ENCODE data around the gene LALBA.
"Not testable (repeated sequence)": the region's sequence is repeated elsewhere in the genome, so short reads cannot be mapped to it uniquely, and the experiment has no call there.

LALBA gene

GRCh38 chr12:48567731-48568130 lies 2.1 kb downstream of the LALBA start:
- WGBS, 2 donors (ENCODE audit: extremely low coverage in 2 of 2, insufficient read length in 2 of 2, insufficient replicate concordance in 1 of 2), result no CpG with 5 or more reads among the region's 4 CpGs
- H2BK12ac ChIP-seq (ENCODE audit: low read length), result no peak overlapping the region

GRCh38 chr12:48557919-48558318 lies 11.9 kb downstream of the LALBA start:
- no peaks in the 10 kb centered on the region for H3K4me1 ChIP-seq (ENCODE audit: control insufficient read depth in 2 of 2, insufficient read depth in 1 of 2, low read depth in 1 of 2, low read length in 2 of 2)
- no peak overlapping the region for H3K18ac ChIP-seq (ENCODE audit: low read length)
- no peak overlapping the region for H2AFZ ChIP-seq (ENCODE audit: low read length)
- H2BK12ac ChIP-seq (ENCODE audit: low read length), result no peak overlapping the region
- H3K27ac ChIP-seq (replicated peaks; ENCODE audit: low read length), result no peak overlapping the region
- no peak overlapping the region for H3K14ac ChIP-seq (ENCODE audit: low read length)
- no peak overlapping the region for H2BK15ac ChIP-seq (ENCODE audit: low read length)
- no peak overlapping the region for H3K4ac ChIP-seq (ENCODE audit: low read length)
- no peak overlapping the region for H2BK5ac ChIP-seq (ENCODE audit: low read length)
- H4K91ac ChIP-seq (ENCODE audit: low read depth, low read length, poor library complexity), result no peak overlapping the region
- no CpG with 5 or more reads among the region's 4 CpGs for WGBS, 2 donors (ENCODE audit: extremely low coverage in 2 of 2, insufficient read length in 2 of 2, insufficient replicate concordance in 1 of 2)
- no peaks in the 10 kb centered on the region for H3K36me3 ChIP-seq (replicated peaks in 1 of 2; ENCODE audit: control insufficient read depth in 2 of 2, insufficient read depth in 2 of 2, low read length in 2 of 2)
- H3K23ac ChIP-seq (ENCODE audit: low read depth, low read length, poor library complexity), result no peak overlapping the region
- no peak overlapping the region for H2BK120ac ChIP-seq (ENCODE audit: low read depth, low read length)
- no peak overlapping the region for H3K4me2 ChIP-seq (ENCODE audit: insufficient read depth, low read length, poor library complexity, severe bottlenecking)
- no peak for DNase-seq (ENCODE audit: low spot score)
- H2AK5ac ChIP-seq (ENCODE audit: low read depth, low read length), result no peak overlapping the region
- H3K27me3 ChIP-seq (ENCODE audit: control insufficient read depth in 3 of 3, insufficient read depth in 3 of 3, low read depth in 1 of 3, low read length in 3 of 3), result peaks cover 0 to 42% (median 0%) of the 10 kb centered on the region in 3 experiments
- H3K79me1 ChIP-seq (ENCODE audit: low read depth, low read length), result no peaks in the 10 kb centered on the region
- no peak overlapping the region for H3K4me3 ChIP-seq (ENCODE audit: low read length in 2 of 2)
- no peak overlapping the region for H3K9ac ChIP-seq (ENCODE audit: low read depth, low read length, poor library complexity)
- no peaks in the 10 kb centered on the region for H3K9me3 ChIP-seq (replicated peaks in 1 of 2; ENCODE audit: control insufficient read depth in 2 of 2, insufficient read depth in 1 of 2, low read depth in 1 of 2, low read length in 2 of 2)
- no peak overlapping the region for H4K8ac ChIP-seq (ENCODE audit: low read depth, low read length)

More at GRCh38 chr12:48567731-48568130, 2.1 kb downstream of the LALBA start:
- Histone ChIP-seq H2BK5ac (ENCODE audit: low read length) (no peak overlapping the region), H2AFZ (ENCODE audit: low read length) (no peak overlapping the region), H4K91ac (ENCODE audit: low read depth, low read length, poor library complexity) (no peak overlapping the region), H3K4me3 (ENCODE audit: low read length in 2 of 2) (no peak overlapping the region), H3K9me3 (replicated peaks in 1 of 2; ENCODE audit: control insufficient read depth in 2 of 2, insufficient read depth in 1 of 2, low read depth in 1 of 2, low read length in 2 of 2) (no peaks in the 10 kb centered on the region), H4K8ac (ENCODE audit: low read depth, low read length) (no peak overlapping the region), H3K27me3 (ENCODE audit: control insufficient read depth in 3 of 3, insufficient read depth in 3 of 3, low read depth in 1 of 3, low read length in 3 of 3) (peaks cover 0 to 33% (median 0%) of the 10 kb centered on the region in 3 experiments), H2BK15ac (ENCODE audit: low read length) (no peak overlapping the region), H3K79me1 (ENCODE audit: low read depth, low read length) (no peaks in the 10 kb centered on the region), H3K36me3 (replicated peaks in 1 of 2; ENCODE audit: control insufficient read depth in 2 of 2, insufficient read depth in 2 of 2, low read length in 2 of 2) (no peaks in the 10 kb centered on the region), H3K4me1 (ENCODE audit: control insufficient read depth in 2 of 2, insufficient read depth in 1 of 2, low read depth in 1 of 2, low read length in 2 of 2) (no peaks in the 10 kb centered on the region), H2BK120ac (ENCODE audit: low read depth, low read length) (no peak overlapping the region), H3K27ac (replicated peaks; ENCODE audit: low read length) (no peak overlapping the region), H3K14ac (ENCODE audit: low read length) (no peak overlapping the region), H3K23ac (ENCODE audit: low read depth, low read length, poor library complexity) (no peak overlapping the region), H2AK5ac (ENCODE audit: low read depth, low read length) (no peak overlapping the region), H3K18ac (ENCODE audit: low read length) (no peak overlapping the region), H3K4me2 (ENCODE audit: insufficient read depth, low read length, poor library complexity, severe bottlenecking) (no peak overlapping the region), H3K4ac (ENCODE audit: low read length) (no peak overlapping the region), H3K9ac (ENCODE audit: low read depth, low read length, poor library complexity) (no peak overlapping the region)
- DNase-seq (ENCODE audit: low spot score), result no peak

GRCh38 chr12:48556631-48557030 lies 13.2 kb downstream of the LALBA start:
- Histone ChIP-seq H2BK5ac (ENCODE audit: low read length) (no peak overlapping the region), H2BK120ac (ENCODE audit: low read depth, low read length) (no peak overlapping the region), H3K18ac (ENCODE audit: low read length) (no peak overlapping the region), H2BK12ac (ENCODE audit: low read length) (no peak overlapping the region), H2BK15ac (ENCODE audit: low read length) (no peak overlapping the region), H3K27me3 (ENCODE audit: control insufficient read depth in 3 of 3, insufficient read depth in 3 of 3, low read depth in 1 of 3, low read length in 3 of 3) (peaks cover 0 to 30% (median 0%) of the 10 kb centered on the region in 3 experiments), H2AK5ac (ENCODE audit: low read depth, low read length) (no peak overlapping the region), H3K14ac (ENCODE audit: low read length) (no peak overlapping the region), H2AFZ (ENCODE audit: low read length) (no peak overlapping the region), H3K9ac (ENCODE audit: low read depth, low read length, poor library complexity) (no peak overlapping the region), H3K4me3 (ENCODE audit: low read length in 2 of 2) (no peak overlapping the region), H4K91ac (ENCODE audit: low read depth, low read length, poor library complexity) (no peak overlapping the region), H4K8ac (ENCODE audit: low read depth, low read length) (no peak overlapping the region), H3K23ac (ENCODE audit: low read depth, low read length, poor library complexity) (no peak overlapping the region), H3K4me1 (ENCODE audit: control insufficient read depth in 2 of 2, insufficient read depth in 1 of 2, low read depth in 1 of 2, low read length in 2 of 2) (no peaks in the 10 kb centered on the region), H3K9me3 (replicated peaks in 1 of 2; ENCODE audit: control insufficient read depth in 2 of 2, insufficient read depth in 1 of 2, low read depth in 1 of 2, low read length in 2 of 2) (no peaks in the 10 kb centered on the region), H3K36me3 (replicated peaks in 1 of 2; ENCODE audit: control insufficient read depth in 2 of 2, insufficient read depth in 2 of 2, low read length in 2 of 2) (no peaks in the 10 kb centered on the region), H3K79me1 (ENCODE audit: low read depth, low read length) (no peaks in the 10 kb centered on the region), H3K4me2 (ENCODE audit: insufficient read depth, low read length, poor library complexity, severe bottlenecking) (no peak overlapping the region), H3K4ac (ENCODE audit: low read length) (no peak overlapping the region), H3K27ac (replicated peaks; ENCODE audit: low read length) (no peak overlapping the region)
- no peak for DNase-seq (ENCODE audit: low spot score)
- no CpG with 5 or more reads among the region's 6 CpGs for WGBS, 2 donors (ENCODE audit: extremely low coverage in 2 of 2, insufficient read length in 2 of 2, insufficient replicate concordance in 1 of 2)

- DNase-seq (ENCODE audit: low spot score), result not testable (repeated sequence)
These were observed 16.0 kb downstream of the LALBA start for GRCh38 chr12:48553666-48554343.

More at GRCh38 chr12:48553666-48554343, 16.0 kb downstream of the LALBA start:
- not testable (repeated sequence) for H2BK120ac ChIP-seq (ENCODE audit: low read depth, low read length); H2BK15ac ChIP-seq (ENCODE audit: low read length); H3K4me1 ChIP-seq (ENCODE audit: control insufficient read depth in 2 of 2, insufficient read depth in 1 of 2, low read depth in 1 of 2, low read length in 2 of 2); H3K4ac ChIP-seq (ENCODE audit: low read length); H3K4me2 ChIP-seq (ENCODE audit: insufficient read depth, low read length, poor library complexity, severe bottlenecking); H3K9me3 ChIP-seq (replicated peaks in 1 of 2; ENCODE audit: control insufficient read depth in 2 of 2, insufficient read depth in 1 of 2, low read depth in 1 of 2, low read length in 2 of 2); H3K36me3 ChIP-seq (replicated peaks in 1 of 2; ENCODE audit: control insufficient read depth in 2 of 2, insufficient read depth in 2 of 2, low read length in 2 of 2); H3K14ac ChIP-seq (ENCODE audit: low read length); H3K18ac ChIP-seq (ENCODE audit: low read length); H2BK12ac ChIP-seq (ENCODE audit: low read length); H3K4me3 ChIP-seq (ENCODE audit: low read length in 2 of 2); H3K23ac ChIP-seq (ENCODE audit: low read depth, low read length, poor library complexity); H4K8ac ChIP-seq (ENCODE audit: low read depth, low read length); H2AK5ac ChIP-seq (ENCODE audit: low read depth, low read length); H3K9ac ChIP-seq (ENCODE audit: low read depth, low read length, poor library complexity); H4K91ac ChIP-seq (ENCODE audit: low read depth, low read length, poor library complexity); H3K27ac ChIP-seq (replicated peaks; ENCODE audit: low read length); H2BK5ac ChIP-seq (ENCODE audit: low read length); H3K79me1 ChIP-seq (ENCODE audit: low read depth, low read length)
- no CpG with 5 or more reads among the region's 11 CpGs for whole genome bisulfite sequencing, 2 donors (ENCODE audit: extremely low coverage in 2 of 2, insufficient read length in 2 of 2, insufficient replicate concordance in 1 of 2)
- H2AFZ ChIP-seq (ENCODE audit: low read length), result peak overlapping the region; percentile 45
- H3K27me3 ChIP-seq (ENCODE audit: control insufficient read depth in 3 of 3, insufficient read depth in 3 of 3, low read depth in 1 of 3, low read length in 3 of 3), result peaks cover 0 to 10% (median 0%) of the 10 kb centered on the region in 3 experiments

Data from neuronal stem cell (in vitro differentiated cells).